ENCODE results near the gene SF1. TPM values are rescaled to one million over a fixed set of nuclear protein-coding genes. Genes with fewer than 3 reads are reported as not detected.

Gene SF1
- total RNA-seq, 1 donor from 2014 or later, result 278 TPM

DNA sequence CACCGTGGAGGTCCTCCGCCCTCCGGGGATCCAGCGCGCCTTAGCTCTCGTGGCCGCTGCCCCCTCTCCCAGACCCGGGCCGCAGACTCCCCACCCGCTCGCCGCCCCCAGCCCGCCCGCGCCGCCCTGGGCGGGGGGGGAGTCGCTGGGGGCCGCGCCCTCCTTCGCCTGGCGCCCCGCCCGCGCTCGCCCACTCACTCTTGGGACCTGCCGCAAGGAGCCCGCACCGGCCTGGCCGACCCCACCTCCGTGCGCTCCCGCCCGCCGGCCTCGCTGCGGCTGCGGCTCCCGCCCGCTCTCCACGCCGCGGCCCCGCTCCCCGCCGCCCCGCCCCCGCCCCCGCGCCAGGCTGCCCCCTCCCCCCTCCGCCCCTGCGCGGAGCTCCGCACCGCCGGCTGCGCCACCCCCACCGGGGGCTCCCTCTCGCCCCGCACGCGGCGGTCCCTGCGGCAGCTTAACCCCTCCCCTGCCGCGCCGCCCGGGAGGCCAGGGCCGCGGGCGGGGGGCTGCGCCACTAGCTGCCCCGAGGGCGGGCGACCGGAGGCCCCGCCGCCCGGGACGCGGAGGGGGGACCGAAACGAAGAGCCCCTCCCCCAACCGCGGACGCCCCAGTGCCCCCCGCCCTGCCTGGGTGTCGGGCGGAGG, 33.7 kb downstream of the SF1 start:
- TF ChIP-seq, protein P1, sequence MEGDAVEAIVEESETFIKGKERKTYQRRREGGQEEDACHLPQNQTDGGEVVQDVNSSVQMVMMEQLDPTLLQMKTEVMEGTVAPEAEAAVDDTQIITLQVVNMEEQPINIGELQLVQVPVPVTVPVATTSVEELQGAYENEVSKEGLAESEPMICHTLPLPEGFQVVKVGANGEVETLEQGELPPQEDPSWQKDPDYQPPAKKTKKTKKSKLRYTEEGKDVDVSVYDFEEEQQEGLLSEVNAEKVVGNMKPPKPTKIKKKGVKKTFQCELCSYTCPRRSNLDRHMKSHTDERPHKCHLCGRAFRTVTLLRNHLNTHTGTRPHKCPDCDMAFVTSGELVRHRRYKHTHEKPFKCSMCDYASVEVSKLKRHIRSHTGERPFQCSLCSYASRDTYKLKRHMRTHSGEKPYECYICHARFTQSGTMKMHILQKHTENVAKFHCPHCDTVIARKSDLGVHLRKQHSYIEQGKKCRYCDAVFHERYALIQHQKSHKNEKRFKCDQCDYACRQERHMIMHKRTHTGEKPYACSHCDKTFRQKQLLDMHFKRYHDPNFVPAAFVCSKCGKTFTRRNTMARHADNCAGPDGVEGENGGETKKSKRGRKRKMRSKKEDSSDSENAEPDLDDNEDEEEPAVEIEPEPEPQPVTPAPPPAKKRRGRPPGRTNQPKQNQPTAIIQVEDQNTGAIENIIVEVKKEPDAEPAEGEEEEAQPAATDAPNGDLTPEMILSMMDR (IDR thresholded peaks at IDR 0.05), result no peak
- no peak for TF ChIP-seq POLR2AphosphoS5 (IDR thresholded peaks at IDR 0.05; ENCODE audit: insufficient read depth in 1 of 2, low read depth in 1 of 2)
- TF ChIP-seq POLR2A (IDR thresholded peaks at IDR 0.05), result no peak
- Histone ChIP-seq H3K4me1 (peaks cover 51% of the 10 kb centered on the region), H3K27me3 (peaks cover 7% of the 10 kb centered on the region)

DNA sequence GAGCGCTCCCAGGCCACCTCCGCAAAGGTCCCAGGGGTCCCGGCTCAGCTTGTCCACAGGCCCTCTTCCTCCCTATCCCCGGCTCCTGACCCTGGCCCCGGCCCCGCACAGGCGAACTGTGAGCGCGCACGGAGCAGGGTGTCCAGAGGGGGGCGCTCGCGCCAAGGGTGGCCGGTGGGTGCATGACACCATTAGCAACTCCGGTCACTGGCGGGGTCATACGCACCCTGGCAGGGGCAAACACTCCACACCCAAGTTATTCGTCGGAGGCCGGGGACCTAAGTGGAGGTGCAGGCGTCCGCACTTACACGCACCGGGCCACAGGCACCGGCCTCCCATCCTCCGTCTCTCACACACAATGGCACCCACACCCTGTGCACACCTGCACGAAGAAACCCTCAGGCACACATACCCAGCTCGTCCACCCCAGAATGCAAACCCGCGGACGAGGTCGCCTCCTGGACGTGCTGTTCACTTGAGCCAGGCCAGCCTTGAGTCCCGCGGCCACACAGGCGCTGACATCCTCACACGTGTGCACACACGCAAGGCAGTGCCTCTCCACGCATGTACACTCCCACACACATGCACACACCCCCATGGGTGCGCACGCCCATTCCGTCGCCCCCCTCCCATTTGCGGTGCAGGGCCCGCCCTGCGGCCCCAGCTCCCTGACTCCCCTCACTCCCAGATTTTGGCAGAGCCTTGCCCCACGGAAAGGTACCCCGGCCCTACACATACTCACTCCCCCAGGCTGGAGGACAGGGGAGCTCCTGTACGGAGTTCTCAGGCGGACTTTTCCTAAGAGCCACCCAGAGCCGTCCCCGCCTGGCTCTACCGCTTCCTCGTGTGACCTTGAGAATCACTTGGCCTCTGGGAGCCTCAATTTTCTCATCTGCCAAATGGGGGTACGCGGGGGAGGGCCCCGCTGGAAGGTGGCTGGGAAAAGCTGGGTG, 34.5 kb downstream of the SF1 start, which contains the start of gene RASGRP2:
RASGRP2 (minus strand) TSS at position 552 of the 953 bp plus-strand sequence. CDS start 1,276 bp downstream, outside the sequence.
- Histone ChIP-seq H3K27me3 (peaks cover 7% of the 10 kb centered on the region), H3K27ac (peak within 1 kb of the TSS; percentile 87), H3K36me3 (no peaks in the 10 kb centered on the region), H3K4me3 (peak within 1 kb of the TSS; percentile 59 to 61), H3K4me1 (peaks cover 50% of the 10 kb centered on the region), H3K9me3 (no peaks in the 10 kb centered on the region)
- intact Hi-C loops (cut with DNase I), result loop anchor here (5.0 kb wide), 1 partner anchor 33 kb away; the partner anchor contains the start of gene SF1
- TF ChIP-seq POLR2A (IDR thresholded peaks at IDR 0.05) (no peak), POLR2AphosphoS5 (IDR thresholded peaks at IDR 0.05; ENCODE audit: insufficient read depth in 1 of 2, low read depth in 1 of 2) (peak in 1 of 2 donors; percentile 34)
- TF ChIP-seq, protein P1 (IDR thresholded peaks at IDR 0.05), result peak; percentile 6 to 51 (median 27)
- DNase-seq (ENCODE audit: extremely low spot score in 2 of 2), result no peak

More for the DNA sequence above, 33.7 kb downstream of the SF1 start:
- peak overlapping the region; percentile 59 to 61 for H3K4me3 ChIP-seq
- H3K27ac ChIP-seq, result peak overlapping the region; percentile 87
- intact Hi-C loops (cut with DNase I), result loop anchor here (5.0 kb wide), 1 partner anchor 33 kb away; the partner anchor contains the start of gene SF1
- no peaks in the 10 kb centered on the region for H3K36me3 ChIP-seq
- H3K9me3 ChIP-seq, result no peaks in the 10 kb centered on the region
- DNase-seq (ENCODE audit: extremely low spot score in 2 of 2), result no peak

DNA sequence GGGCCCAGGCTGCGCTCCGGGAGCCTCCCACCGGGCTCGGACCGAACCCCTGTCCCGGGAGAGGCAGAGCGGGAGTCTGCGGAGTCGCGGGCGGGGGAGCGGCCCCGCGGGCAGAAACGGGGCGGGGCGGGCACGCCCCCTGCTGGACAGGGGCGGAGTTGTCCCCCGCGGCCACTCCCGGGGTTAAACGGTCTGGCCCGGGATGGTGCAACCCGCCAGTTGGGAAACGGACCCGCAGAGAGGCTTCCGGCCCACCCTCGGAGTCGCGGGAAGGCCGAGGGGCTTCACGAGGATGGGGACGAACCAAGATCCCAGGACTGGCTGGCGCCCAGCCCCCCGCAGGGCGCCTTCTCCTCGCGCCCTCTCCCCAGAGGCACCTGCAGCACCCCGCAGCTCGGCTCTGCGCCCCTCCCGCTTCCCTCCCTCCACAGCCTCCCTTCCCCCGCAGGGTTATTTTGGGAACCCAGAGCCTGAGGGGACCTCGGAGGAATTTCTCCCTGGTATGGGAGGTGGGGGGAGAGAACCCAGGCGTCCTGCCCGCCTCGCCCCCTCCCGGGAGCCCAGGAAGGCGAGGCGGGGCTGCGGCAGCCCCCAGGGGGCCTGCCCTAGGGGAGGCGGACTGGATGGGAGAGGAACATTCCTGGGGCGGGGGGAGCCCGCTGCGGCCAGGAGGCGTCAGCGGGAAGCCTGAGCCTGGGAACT, 35.3 kb downstream of the SF1 start:
- H3K27me3 ChIP-seq, result peaks cover 7% of the 10 kb centered on the region
- no peaks in the 10 kb centered on the region for H3K36me3 ChIP-seq
- H3K9me3 ChIP-seq, result no peaks in the 10 kb centered on the region
- peak overlapping the region; percentile 87 for H3K27ac ChIP-seq
- no peak for DNase-seq (ENCODE audit: extremely low spot score in 2 of 2)
- peak overlapping the region; percentile 59 to 61 for H3K4me3 ChIP-seq
- intact Hi-C loops (cut with DNase I), result loop anchor here (5.0 kb wide), 1 partner anchor 34 kb away; the partner anchor contains the start of gene SF1
- H3K4me1 ChIP-seq, result peaks cover 45% of the 10 kb centered on the region
- TF ChIP-seq, protein P1 (IDR thresholded peaks at IDR 0.05), result peak in 2 of 3 experiments; percentile 68 to 71
- peak in 1 of 2 donors; percentile 78 for TF ChIP-seq POLR2AphosphoS5 (IDR thresholded peaks at IDR 0.05; ENCODE audit: insufficient read depth in 1 of 2, low read depth in 1 of 2)
- TF ChIP-seq POLR2A (IDR thresholded peaks at IDR 0.05), result no peak

DNA sequence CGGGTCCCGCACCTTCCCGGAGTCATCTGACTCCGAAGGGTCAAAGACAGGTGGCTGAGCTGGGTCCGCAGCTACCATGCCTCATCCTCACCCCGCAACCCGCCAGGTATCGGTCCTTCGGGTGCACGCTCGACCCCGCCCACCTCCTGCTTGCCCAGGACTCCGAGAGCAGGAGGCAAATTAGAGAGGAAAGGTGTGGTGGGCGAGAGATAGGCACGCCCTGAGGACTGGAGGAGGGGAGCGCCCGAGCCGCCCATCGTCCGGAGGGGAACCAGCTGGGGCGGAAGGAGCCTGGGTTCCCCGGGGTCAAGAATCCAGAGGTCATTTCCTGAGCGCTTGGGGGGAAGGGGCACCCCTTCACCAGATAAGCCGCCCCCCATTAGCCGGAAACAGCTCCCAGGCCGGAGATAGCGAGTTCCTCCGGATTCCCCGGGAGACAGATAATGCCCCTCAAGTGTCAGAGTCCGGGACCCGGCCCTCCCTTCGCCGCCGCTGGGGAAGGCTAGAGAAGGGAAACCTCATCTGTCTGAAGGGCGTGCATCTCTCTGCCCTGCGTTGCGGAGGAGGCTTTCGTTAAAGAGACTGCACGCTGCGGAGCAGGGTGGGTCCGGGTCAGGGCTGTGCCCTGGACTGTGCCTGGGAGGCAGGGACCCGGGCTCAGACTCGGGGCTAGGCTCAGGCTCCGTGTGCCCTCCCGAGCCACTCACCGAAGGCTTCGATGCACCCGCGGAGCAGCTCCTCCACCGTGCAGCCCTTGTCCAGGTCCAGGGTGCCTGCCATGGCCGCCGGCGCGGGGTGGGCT, 36.1 kb downstream of the SF1 start:
- H3K9me3 ChIP-seq, result no peaks in the 10 kb centered on the region
- peaks cover 7% of the 10 kb centered on the region for H3K27me3 ChIP-seq
- no peak for DNase-seq (ENCODE audit: extremely low spot score in 2 of 2)
- H3K27ac ChIP-seq, result peak overlapping the region; percentile 87
- intact Hi-C loops (cut with DNase I), result loop anchor here (5.0 kb wide), 1 partner anchor 35 kb away; the partner anchor contains the start of gene SF1
- H3K4me3 ChIP-seq, result peak overlapping the region; percentile 59 to 61
- H3K36me3 ChIP-seq, result no peaks in the 10 kb centered on the region
- no peak for TF ChIP-seq POLR2AphosphoS5 (IDR thresholded peaks at IDR 0.05; ENCODE audit: insufficient read depth in 1 of 2, low read depth in 1 of 2)
- no peak for TF ChIP-seq POLR2A (IDR thresholded peaks at IDR 0.05)
- TF ChIP-seq, protein P1 (IDR thresholded peaks at IDR 0.05), result no peak
- peaks cover 45% of the 10 kb centered on the region for H3K4me1 ChIP-seq

Measured in vagina (tissue), 2 donors.